Measurements from ENCODE around the gene GRM5.

DNA sequence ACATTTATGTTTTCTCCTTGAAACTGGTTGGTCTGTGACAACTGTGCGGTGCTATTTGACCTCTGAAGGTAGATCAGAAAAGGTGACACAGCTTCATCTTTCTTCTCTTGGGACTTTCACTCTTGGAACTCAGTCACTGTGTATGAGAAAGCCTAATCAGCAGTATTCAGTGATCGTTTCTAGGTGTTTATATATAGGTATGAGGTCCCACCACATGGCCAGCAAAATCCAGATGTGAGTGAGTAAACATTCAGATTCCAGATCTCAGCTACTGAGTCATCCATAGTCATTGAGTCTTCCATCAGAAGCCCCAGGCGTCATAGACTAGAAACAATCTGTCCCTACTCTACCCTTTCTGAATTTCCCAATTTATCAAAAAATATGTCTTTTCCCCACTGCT is 610.9 kb downstream of the GRM5 start:
- TF ChIP-seq POLR2A (IDR thresholded peaks at IDR 0.05; ENCODE audit: low read depth, low read length) (no peak), POLR2AphosphoS5 (IDR thresholded peaks at IDR 0.05; ENCODE audit: low read depth, low read length) (no peak), POU2F2 (IDR thresholded peaks at IDR 0.05; ENCODE audit: low read depth, low read length) (no peak), TAF1 (IDR thresholded peaks at IDR 0.05; ENCODE audit: low read depth, low read length) (no peak)
